Measurements from ENCODE around the gene CACFD1. TPM values are rescaled to one million over a fixed set of nuclear protein-coding genes. Genes with fewer than 3 reads are reported as not detected.

The CACFD1 gene
- total RNA-seq, result 1.0 and 1.1 TPM in 2 replicates

DNA sequence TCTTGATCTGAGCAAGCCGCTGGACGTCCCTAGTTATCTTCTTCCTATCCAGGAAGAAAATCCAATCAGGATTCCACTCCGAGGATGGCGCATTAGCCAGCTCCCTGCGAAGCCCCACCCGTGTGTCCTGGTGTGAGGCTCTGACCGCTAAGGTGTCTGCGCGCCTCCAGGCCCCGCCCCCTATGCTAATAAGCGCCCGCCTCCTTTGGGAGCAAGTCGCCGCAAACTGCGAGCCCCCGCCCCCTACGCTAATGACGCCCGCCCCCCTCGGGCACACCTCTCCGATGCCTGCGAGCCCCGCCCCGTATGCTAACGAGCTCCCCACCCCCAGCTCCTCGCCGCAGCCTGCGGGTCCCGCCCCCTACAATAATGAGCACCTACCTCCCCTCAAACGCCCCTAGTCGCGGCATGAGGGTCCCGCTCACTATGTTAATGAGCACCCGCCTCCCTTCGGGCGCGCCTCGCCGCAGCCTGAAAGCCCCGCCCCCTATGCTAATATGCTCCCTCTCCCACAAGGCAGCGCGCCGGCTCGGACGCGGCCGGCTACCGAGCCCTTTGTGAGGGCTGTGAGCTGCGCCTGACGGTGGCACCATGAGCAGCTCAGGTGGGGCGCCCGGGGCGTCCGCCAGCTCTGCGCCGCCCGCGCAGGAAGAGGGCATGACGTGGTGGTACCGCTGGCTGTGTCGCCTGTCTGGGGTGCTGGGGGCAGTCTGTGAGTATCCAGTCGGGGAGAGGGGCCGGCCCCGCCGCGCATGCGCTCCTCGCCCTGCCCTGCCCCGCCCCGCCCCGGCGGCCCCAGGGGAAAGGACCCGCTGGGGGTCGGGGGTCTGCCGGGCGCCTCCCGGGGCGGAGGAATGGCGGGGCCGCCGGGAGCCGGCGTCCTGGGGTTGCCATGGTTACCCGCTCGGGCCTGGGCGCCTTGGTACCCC is at the start of gene CACFD1:
Gene CACFD1, plus strand, starts transcription at position 503 of the 929 bp plus-strand sequence. Its CDS starts 89 bp downstream, at position 592.
- H3K4me3 Mint-ChIP-seq, result peak within 1 kb of the TSS; percentile 86
- H3K27ac Mint-ChIP-seq, result peak within 1 kb of the TSS; percentile 77
- H3K9me3 Mint-ChIP-seq, result no peaks in the 10 kb centered on the region
- peak; percentile 80 for DNase-seq (ENCODE audit: low spot score)
- H3K4me1 Mint-ChIP-seq (ENCODE audit: low read depth), result no peaks in the 10 kb centered on the region
- intact Hi-C loops (cut with micrococcal nuclease), result loop anchor here (1.0 to 2.0 kb wide), 8 partner anchors 20 to 609 kb away; partner anchors contain the start of genes BRD3, RALGDS, REXO4 and SLC2A6
- H3K27me3 Mint-ChIP-seq (ENCODE audit: insufficient read depth), result peaks cover 11% of the 10 kb centered on the region
- H3K36me3 Mint-ChIP-seq (ENCODE audit: low read depth), result no peaks in the 10 kb centered on the region

DNA sequence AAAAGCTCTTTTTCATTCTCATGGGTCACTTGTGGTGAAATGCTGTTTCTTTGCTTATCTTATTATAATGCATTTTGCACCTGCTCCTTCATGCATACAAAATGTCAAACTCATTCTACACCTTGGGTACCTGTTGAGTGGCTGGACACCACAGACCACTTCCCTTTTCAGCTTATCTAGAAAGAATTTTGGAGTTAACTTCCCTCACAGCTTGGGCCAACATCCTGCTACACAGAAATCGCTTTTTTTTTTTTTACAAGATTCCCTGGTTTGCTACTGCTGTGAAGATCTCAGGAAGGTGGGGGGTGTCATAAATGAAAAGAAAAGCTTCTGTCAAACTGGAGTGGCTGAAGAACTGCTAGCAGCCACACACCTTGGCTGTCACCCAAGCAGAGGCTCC is 44.6 kb upstream of the CACFD1 start:
- Mint-ChIP-seq H3K4me1 (ENCODE audit: low read depth) (peaks cover 44% of the 10 kb centered on the region), H3K4me3 (peak overlapping the region; percentile 93), H3K27me3 (ENCODE audit: insufficient read depth) (no peaks in the 10 kb centered on the region), H3K27ac (no peak overlapping the region), H3K36me3 (ENCODE audit: low read depth) (peaks cover 21% of the 10 kb centered on the region), H3K9me3 (no peaks in the 10 kb centered on the region)
- intact Hi-C loops (cut with micrococcal nuclease), result loop anchor here (5.0 kb wide), 2 partner anchors 577 to 612 kb away; partner anchors contain the start of genes BRD3OS and VAV2
- DNase-seq (ENCODE audit: low spot score), result no peak

DNA sequence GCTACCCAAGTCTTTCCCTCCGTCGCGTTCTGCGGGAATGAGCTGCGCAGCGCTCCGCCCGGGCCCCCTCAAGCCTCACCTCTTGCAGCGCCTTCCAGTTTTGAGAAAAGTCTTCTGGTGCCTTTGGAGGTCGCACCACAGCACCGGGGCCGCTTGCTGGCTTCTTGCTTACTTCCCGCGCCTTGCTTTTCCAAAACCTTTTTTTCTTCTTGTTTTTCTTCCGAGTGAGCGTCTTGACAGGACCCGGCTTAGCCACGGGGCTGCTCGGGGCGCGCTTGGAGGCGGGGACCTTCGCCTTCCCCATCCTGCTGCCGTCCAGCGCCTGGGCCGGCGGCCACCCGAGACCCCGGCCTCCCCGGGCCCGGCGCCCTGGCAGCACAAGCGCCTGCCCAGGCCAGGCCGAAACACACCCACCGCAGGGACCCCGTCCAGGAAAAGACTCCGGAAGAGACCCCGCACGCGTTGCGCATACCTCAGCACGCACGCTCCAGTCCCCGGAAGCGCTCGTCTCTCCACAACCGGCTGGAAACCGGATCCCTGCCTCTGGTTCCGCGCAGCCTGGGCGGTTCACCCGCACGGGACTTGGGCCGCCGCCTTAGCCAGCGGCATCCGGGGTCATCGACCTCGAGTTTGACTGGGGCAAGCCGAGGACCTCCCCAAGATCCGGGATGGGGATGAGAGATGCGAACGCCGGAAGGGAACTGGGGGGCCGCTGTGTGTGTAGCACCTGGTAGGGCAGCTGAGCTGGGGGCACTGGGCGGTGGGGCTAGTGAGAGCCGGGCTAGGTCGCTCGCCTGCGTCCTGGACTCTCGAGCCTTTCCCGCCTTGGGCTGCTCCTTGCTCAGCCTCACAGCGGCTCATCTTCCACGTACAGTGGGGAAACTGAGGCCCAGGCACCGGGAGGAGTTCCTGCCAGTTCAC is 42.0 kb upstream of the CACFD1 start, which contains the start of gene REXO4:
Gene REXO4, minus strand, starts transcription at position 470 of the 921 bp plus-strand sequence. Its CDS starts 166 bp downstream, at position 304.
- DNase-seq (ENCODE audit: low spot score), result peak; percentile 86
- H3K9me3 Mint-ChIP-seq, result no peaks in the 10 kb centered on the region
- peaks cover 56% of the 10 kb centered on the region for H3K4me1 Mint-ChIP-seq (ENCODE audit: low read depth)
- intact Hi-C loops (cut with micrococcal nuclease), result loop anchor here (1.0 to 5.0 kb wide), 8 partner anchors 10 to 747 kb away; partner anchors contain the start of genes BRD3OS, CACFD1, RNU6ATAC and STKLD1
- H3K4me3 Mint-ChIP-seq, result peak within 1 kb of the TSS; percentile 93
- H3K27me3 Mint-ChIP-seq (ENCODE audit: insufficient read depth), result no peaks in the 10 kb centered on the region
- peaks cover 16% of the 10 kb centered on the region for H3K36me3 Mint-ChIP-seq (ENCODE audit: low read depth)
- H3K27ac Mint-ChIP-seq, result peak within 1 kb of the TSS; percentile 86

DNA sequence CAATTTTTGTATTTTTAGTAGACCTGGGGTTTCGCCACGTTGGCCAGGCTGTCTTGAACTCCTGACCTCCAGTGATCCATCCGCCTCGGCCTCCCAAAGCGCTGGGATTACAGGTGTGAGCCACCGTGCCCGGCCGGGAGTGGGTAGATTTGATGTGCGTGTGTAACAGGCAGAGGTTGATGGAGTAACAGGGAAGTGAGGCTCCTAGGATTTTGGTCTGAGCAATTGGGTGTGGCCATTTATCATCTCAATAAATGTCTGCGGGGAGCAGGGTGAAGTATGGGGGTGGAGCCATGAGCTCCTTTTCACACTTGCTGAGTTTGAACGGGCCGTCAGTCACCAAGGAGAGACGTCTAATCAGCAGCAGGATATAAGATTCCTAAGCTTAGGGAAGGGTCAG is 40.8 kb upstream of the CACFD1 start:
- intact Hi-C loops (cut with micrococcal nuclease), result loop anchor here (2.0 to 5.0 kb wide), 3 partner anchors 573 to 746 kb away; partner anchors contain the start of genes BRD3OS, RNU6ATAC and VAV2
- H3K4me3 Mint-ChIP-seq, result peak overlapping the region; percentile 93
- peaks cover 10% of the 10 kb centered on the region for H3K36me3 Mint-ChIP-seq (ENCODE audit: low read depth)
- no peak for DNase-seq (ENCODE audit: low spot score)
- H3K27ac Mint-ChIP-seq, result peak overlapping the region; percentile 86
- peaks cover 53% of the 10 kb centered on the region for H3K4me1 Mint-ChIP-seq (ENCODE audit: low read depth)
- H3K9me3 Mint-ChIP-seq, result no peaks in the 10 kb centered on the region
- no peaks in the 10 kb centered on the region for H3K27me3 Mint-ChIP-seq (ENCODE audit: insufficient read depth)

DNA sequence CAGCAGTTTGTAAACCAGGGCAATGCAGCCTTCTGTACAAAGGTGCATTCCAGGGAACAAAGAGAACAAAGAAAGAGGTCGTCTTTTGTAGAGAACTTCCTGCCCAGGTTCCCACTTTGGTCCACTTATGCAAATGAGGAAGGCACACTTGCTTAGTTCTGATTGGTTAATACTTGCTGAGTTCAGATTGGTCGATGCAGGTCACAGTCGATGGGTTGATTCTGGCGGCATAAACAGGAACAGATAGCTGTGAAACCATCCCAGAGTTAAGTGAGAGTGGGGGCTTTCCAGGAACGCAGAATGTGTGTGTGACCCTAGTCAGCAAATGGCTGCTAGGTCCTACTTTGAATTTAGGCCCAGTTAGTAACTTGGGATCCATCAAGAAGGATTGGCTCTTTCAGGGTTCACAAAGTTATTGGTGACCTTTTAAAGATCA is 39.4 kb upstream of the CACFD1 start:
- intact Hi-C loops (cut with micrococcal nuclease), result no loop called here
- no peak for DNase-seq (ENCODE audit: low spot score)
- H3K27ac Mint-ChIP-seq, result peak overlapping the region; percentile 65
- no peaks in the 10 kb centered on the region for H3K9me3 Mint-ChIP-seq
- H3K4me3 Mint-ChIP-seq, result peak overlapping the region; percentile 48
- peaks cover 40% of the 10 kb centered on the region for H3K4me1 Mint-ChIP-seq (ENCODE audit: low read depth)
- no peaks in the 10 kb centered on the region for H3K27me3 Mint-ChIP-seq (ENCODE audit: insufficient read depth)
- peaks cover 3% of the 10 kb centered on the region for H3K36me3 Mint-ChIP-seq (ENCODE audit: low read depth)

DNA sequence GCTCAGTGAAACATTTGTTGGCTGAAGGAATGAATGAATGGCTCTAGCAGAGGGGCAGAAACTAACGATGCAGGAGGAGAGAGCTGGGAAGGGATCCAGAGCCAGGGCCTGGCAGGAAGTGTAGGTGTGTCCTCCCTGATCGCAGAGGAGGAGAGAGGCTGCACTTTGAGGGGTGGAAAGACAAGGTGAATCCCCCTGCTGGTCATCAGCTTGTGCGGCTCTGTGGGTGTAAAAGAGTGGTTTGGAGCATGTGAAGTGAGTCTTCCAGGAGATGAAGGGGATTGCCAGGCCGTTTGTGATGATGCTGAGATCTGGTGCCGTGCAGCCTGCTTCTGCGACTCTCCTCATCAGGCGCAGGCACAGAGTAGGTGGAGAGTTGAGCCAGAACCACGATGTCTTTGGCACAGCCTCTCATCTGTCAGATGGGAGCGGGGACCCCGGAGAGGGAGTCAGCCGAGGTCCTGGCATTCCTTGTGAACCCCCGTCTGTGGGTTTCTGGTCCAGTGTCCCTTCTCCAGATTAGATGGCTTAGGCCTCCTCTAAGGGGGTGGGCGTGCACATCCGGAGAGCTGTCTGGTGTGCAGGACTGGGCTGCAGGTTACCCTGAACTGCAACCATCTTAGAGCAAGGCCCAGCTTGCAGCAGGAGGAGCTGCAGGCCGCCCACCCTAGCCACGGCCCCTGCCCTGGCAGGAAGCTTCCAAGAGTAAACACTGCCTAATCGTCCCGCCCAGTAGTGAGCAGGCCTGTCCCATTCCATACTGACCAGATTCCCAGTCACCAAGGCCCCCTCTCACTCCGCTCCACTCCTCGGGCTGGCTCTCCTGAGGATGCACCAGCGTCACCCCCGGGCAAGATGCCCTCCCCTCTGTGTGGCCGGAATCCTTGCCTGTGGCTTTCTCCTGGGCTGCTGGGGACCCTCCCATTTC is 37.9 kb upstream of the CACFD1 start, which contains the start of gene ADAMTS13:
Gene ADAMTS13, plus strand, starts transcription at position 753 of the 928 bp plus-strand sequence. Its CDS starts 77 bp downstream, at position 830.
- Mint-ChIP-seq H3K27ac (peak within 1 kb of the TSS; percentile 49), H3K9me3 (no peaks in the 10 kb centered on the region), H3K36me3 (ENCODE audit: low read depth) (no peaks in the 10 kb centered on the region), H3K27me3 (ENCODE audit: insufficient read depth) (peaks cover 6% of the 10 kb centered on the region), H3K4me3 (peak within 1 kb of the TSS; percentile 25), H3K4me1 (ENCODE audit: low read depth) (peaks cover 27% of the 10 kb centered on the region)
- peak; percentile 26 for DNase-seq (ENCODE audit: low spot score)
- intact Hi-C loops (cut with micrococcal nuclease), result no loop called here

DNA sequence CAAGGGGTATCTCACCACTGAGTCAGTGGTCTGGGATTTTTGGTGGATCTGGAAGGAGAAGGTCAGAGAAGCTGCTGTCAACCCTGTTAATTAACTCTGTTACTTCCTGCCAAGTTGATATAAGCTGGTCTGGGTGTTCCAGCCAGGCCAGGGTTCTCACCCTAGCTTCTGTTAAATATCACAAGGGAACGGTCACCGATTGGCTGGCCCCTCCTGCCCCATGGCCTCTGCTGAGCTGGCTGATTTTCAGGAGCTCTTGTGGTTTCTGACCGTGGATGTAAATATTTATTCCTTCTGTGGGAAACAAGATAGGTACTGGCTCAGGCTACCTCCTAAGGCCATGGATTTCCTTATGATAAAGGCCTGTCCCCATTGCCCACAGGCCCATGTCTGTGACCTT is 36.6 kb upstream of the CACFD1 start:
- Mint-ChIP-seq H3K27ac (no peak overlapping the region), H3K27me3 (ENCODE audit: insufficient read depth) (peaks cover 18% of the 10 kb centered on the region), H3K36me3 (ENCODE audit: low read depth) (no peaks in the 10 kb centered on the region), H3K4me1 (ENCODE audit: low read depth) (peaks cover 26% of the 10 kb centered on the region), H3K4me3 (no peak overlapping the region), H3K9me3 (no peaks in the 10 kb centered on the region)
- no peak for DNase-seq (ENCODE audit: low spot score)
- intact Hi-C loops (cut with micrococcal nuclease), result no loop called here

DNA sequence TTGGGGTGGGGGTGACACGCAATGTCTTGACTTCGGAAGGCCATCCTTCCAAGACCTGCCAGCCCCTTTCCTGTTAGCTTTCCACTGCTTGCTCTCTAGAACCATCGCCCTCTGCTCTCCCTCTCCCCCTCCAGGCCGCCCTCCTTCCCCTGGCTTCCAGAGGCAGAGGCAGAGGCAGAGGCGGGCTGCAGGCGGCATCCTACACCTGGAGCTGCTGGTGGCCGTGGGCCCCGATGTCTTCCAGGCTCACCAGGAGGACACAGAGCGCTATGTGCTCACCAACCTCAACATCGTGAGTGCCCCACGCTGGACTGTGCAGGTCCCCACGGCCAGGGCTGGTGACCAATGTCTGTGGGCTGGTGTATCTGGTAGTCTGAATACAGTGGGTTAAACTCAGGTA is 35.6 kb upstream of the CACFD1 start:
- H3K9me3 Mint-ChIP-seq, result no peaks in the 10 kb centered on the region
- intact Hi-C loops (cut with micrococcal nuclease), result no loop called here

DNA sequence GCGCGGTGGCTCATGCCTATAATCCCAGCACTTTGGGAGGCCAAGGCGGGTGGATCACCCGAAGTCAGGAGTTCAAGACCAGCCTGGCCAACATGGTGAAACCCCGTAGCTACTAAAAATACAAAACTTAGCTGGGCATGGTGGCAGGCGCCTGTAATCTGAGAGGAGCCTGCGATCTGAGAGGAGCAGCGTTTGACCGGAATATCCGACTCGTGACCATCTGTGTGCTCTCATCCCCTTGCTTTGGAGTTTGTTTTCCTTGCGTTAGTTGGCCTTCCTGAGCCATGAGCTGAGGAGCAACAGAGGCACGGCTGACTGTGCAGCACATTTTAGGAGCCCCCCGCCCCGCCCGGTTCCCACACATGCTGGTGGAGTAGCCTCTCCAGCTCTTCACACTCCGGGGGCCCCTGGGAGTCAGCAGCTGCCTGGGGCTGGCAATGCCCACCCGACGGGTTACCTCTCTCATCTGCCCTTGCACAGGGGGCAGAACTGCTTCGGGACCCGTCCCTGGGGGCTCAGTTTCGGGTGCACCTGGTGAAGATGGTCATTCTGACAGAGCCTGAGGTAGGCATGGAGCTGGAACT is 34.6 kb upstream of the CACFD1 start:
- intact Hi-C loops (cut with micrococcal nuclease), result no loop called here
- H3K9me3 Mint-ChIP-seq, result no peaks in the 10 kb centered on the region
- H3K27me3 Mint-ChIP-seq (ENCODE audit: insufficient read depth), result peaks cover 25% of the 10 kb centered on the region
- no peak for DNase-seq (ENCODE audit: low spot score)
- H3K36me3 Mint-ChIP-seq (ENCODE audit: low read depth), result no peaks in the 10 kb centered on the region
- peaks cover 12% of the 10 kb centered on the region for H3K4me1 Mint-ChIP-seq (ENCODE audit: low read depth)
- H3K27ac Mint-ChIP-seq, result no peak overlapping the region
- no peak overlapping the region for H3K4me3 Mint-ChIP-seq

More for the DNA sequence above, 35.6 kb upstream of the CACFD1 start:
- DNase-seq (ENCODE audit: low spot score), result no peak
- no peaks in the 10 kb centered on the region for H3K36me3 Mint-ChIP-seq (ENCODE audit: low read depth)
- H3K4me1 Mint-ChIP-seq (ENCODE audit: low read depth), result peaks cover 16% of the 10 kb centered on the region
- peaks cover 20% of the 10 kb centered on the region for H3K27me3 Mint-ChIP-seq (ENCODE audit: insufficient read depth)
- no peak overlapping the region for H3K27ac Mint-ChIP-seq
- no peak overlapping the region for H3K4me3 Mint-ChIP-seq

DNA sequence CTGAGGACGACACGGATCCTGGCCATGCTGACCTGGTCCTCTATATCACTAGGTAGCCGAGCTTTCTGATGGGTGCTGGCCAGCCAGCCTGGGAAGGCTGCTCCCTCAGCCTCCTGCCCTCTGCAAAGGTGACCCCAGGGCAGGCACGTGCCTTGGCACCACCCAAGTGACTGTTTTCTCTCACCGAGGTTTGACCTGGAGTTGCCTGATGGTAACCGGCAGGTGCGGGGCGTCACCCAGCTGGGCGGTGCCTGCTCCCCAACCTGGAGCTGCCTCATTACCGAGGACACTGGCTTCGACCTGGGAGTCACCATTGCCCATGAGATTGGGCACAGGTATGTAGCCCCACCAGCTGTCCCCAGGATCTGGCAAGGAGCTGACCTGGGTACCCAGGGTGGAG is 33.8 kb upstream of the CACFD1 start:
- Mint-ChIP-seq H3K27ac (no peak overlapping the region), H3K36me3 (ENCODE audit: low read depth) (no peaks in the 10 kb centered on the region), H3K4me1 (ENCODE audit: low read depth) (peaks cover 6% of the 10 kb centered on the region), H3K4me3 (no peak overlapping the region), H3K27me3 (ENCODE audit: insufficient read depth) (peaks cover 27% of the 10 kb centered on the region), H3K9me3 (no peaks in the 10 kb centered on the region)
- no peak for DNase-seq (ENCODE audit: low spot score)
- intact Hi-C loops (cut with micrococcal nuclease), result no loop called here

DNA sequence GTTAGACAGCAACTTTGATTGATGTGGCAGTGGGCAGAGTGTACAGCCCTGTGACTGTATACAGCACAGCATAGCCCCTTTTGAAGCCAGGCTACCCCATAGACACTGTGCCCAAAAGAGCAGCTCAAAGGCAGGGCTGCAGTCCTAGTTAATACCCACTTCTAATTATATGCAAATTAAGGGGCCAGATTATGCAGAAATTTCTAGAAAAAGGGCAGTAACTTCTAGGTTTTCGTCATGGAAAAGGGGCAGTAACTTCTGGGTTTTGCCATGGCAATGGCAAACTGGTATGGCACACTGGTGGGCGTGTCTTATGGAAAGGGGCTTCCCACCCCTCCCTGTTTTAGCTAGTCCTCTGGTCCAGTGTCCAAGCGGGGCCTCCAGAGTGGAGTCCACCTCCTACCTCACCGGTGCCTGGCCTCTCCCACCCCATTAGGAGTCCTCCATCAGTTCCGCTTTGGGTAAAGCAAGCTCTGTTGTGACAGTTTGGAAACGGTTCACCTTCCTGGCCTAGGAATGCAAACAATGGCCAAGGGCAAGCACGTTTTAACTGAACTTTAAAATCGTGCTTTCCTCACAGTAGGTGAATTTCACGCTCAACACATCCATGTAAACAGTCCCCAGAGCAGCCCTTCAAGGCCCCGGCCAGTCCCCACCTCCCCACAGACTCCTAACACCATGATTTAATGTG is 32.0 kb upstream of the CACFD1 start:
- no peak overlapping the region for H3K4me3 Mint-ChIP-seq
- no peaks in the 10 kb centered on the region for H3K36me3 Mint-ChIP-seq (ENCODE audit: low read depth)
- peaks cover 30% of the 10 kb centered on the region for H3K27me3 Mint-ChIP-seq (ENCODE audit: insufficient read depth)
- no peaks in the 10 kb centered on the region for H3K9me3 Mint-ChIP-seq
- intact Hi-C loops (cut with micrococcal nuclease), result no loop called here
- H3K27ac Mint-ChIP-seq, result no peak overlapping the region
- H3K4me1 Mint-ChIP-seq (ENCODE audit: low read depth), result no peaks in the 10 kb centered on the region
- DNase-seq (ENCODE audit: low spot score), result no peak

All from activated T-helper 1 cell treated with anti-CD3 and anti-CD28 coated beads, Interleukin-12 subunit alpha, Interleukin-12 subunit beta, Interleukin-2, Interleukin-4 antibody, amounts not matched to agents 30 ng/mL and 10 ng/mL and 1 ng/mL, durations not matched to agents 14 hours and 24 hours and 36 hours (primary cell).